NOMO-1 (cell line): Measurements from ENCODE around the gene CROCC.

Experiments
- DNase-seq, 2 experiments: peaks; one replicate each; lab custom pipeline; 2025; ENCODE audit not compliant: unreplicated experiment in 2 of 2; lab: John Stamatoyannopoulos, UW

The CROCC gene

DNA sequence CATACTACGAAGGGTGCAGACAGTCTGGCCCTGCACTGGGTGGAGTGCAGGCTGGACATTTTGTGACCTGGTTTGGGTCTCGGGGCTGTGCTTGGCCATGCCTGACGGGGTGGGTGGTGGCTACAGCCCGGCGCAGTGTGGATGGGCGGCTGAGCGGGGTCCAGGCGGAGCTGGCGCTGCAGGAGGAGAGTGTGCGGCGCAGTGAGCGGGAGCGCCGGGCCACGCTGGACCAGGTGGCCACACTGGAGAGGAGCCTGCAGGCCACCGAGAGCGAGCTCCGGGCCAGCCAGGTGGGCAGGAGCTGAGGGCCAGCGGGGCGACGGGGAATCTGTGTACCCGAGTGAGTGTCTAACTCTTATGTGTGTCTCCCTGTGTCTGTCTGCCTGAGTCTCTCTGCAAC, 44.6 kb downstream of the CROCC start:
- DNase-seq: no peak

DNA sequence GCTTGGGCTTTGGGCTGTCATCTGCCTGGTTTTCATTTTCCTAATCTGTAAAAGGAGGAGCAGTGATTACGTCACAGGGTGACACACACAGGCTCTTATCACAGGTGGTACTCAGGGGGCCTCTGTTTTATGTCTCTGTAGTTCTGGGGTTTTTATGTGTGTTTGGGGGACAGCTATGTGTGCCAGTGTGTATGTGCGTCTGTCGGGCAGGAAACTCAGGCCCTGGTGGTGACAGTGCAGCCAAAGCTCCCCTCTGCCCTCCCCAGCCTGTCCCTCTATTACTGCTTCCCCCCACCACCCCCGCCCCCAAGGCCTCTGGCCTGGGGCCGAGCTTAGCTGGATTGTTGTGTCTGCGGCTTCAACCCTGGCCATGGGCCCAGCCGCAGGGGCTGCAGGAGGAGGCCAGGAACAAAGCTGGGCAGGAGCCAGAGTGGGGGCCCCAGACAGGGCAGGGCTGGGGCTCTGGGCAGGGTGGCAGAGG, 45.4 kb downstream of the CROCC start:
- no peak for DNase-seq

GRCh38 chr1:16967962-16968361, 46.2 kb downstream of the CROCC start:
- no peak for DNase-seq

DNA sequence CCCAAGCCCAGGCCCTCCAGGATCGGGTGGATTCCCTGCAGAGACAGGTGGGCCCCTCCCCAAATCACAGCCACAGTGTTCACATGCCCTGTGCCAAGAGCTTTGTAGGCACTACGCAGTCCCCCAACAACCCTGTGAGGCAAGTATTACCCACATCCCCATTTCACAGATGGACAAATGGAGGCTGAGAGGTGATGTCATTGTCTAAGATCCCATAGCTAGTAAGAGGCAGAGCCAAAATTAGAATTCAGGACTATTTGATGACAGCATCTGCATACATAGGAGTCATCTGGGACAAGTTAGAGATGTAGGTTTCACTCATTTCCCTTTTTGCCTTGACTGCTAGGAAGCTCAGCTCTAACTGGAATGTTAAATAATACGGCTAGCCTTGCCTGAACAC, 46.6 kb downstream of the CROCC start:
- DNase-seq: no peak

- DNase-seq: no peak
Observed at GRCh38 chr1:16969057-16969611, 47.4 kb downstream of the CROCC start.

DNA sequence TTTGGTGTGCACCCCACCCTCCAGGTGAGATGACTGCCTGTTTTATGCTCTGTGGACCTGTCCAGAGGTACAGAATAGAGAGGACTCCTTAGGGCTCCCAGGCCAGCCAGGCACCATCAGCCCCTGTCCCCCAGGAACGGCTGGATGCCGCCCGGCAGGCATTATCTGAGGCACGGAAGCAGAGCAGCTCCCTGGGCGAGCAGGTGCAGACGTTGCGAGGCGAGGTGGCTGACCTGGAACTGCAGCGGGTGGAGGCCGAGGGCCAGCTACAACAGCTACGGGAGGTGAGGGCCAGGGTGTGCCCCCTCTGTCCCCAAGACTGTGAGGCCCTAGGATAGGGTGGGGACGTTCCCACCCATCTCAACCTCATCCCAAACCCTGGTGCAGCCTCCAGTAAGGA, 47.9 kb downstream of the CROCC start:
- no peak for DNase-seq

- DNase-seq: no peak
Observed at GRCh38 chr1:16970132-16970910, 48.6 kb downstream of the CROCC start.

GRCh38 chr1:16971341-16972188, 49.8 kb downstream of the CROCC start:
- no peak for DNase-seq

DNA sequence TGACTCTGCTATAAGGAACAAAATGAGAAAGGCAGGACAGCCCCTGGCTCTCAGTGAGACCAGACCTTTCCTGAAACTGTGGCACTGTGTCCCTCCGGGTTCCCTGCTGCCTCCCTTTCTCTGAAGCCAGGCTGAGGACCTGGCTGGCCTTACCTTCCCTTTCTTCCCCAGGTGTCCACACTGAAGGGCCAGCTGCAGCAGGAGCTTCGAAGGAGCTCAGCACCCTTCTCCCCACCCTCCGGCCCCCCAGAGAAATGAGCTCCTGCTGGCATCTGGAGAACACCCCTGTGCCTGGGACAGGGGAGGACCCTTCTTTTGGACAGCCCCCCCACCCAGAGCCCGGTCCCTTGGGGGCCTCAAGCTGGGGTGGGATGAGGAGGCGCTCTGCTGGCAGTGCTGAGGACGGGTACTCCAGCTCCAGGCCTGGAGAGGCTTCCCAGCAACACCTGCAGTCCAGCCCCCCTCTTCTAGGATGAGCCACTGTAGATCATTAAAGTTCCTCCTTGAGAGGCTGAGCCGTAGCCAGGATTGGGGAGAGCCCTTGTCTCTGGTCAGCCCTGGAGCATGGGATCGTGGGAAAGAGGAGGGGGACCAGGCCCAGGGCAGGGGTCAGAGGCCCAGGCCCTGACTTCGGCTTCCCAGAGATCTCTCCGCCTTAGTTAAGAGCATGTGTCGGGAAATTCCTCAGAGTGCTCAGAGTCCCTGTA, 50.6 kb downstream of the CROCC start:
- no peak for DNase-seq

GRCh38 chr1:16973215-16973614, 51.5 kb downstream of the CROCC start:
- DNase-seq: no peak

DNA sequence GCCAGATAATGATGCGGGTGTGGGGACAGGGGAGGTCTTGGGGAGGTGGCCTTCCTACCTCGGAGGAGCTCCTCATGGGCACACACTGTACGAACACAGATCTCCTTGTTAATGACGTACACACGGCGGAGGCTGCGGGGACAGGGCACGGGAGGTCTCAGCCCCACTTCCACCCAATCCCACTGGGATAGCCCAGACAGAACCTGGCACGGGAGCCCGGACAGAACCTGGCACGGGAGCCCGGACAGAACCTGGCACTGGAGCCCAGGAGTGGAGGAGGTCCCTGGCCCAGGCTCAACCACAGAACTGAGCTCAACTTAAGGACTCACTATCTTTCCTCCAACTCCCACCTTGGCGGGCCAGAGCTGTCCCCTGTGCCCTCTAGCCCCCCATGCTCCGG, 53.5 kb downstream of the CROCC start:
- no peak for DNase-seq

DNA sequence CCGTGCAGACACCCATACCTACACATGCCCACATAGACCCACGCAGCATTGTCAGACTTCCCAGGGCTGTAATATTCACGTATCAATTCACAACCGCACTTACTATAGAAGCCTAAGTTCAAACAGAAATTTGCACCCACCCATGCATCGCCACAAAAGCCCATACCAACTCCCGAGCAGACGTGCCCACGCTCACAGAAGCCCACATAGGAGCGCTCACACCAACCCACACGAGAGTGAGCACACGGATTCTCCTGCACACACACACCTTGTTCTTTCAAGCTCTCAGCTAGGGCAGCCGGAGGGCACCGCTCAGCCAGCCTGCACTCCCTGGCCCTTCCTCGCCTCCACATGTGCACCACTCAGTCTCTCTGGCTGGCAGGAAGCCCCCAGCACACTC, 54.1 kb downstream of the CROCC start:
- DNase-seq: no peak

- no peak for DNase-seq
Observed at GRCh38 chr1:16976966-16977365, 55.2 kb downstream of the CROCC start.

- no peak for DNase-seq
Observed at GRCh38 chr1:16977377-16977776, 55.6 kb downstream of the CROCC start.

DNA sequence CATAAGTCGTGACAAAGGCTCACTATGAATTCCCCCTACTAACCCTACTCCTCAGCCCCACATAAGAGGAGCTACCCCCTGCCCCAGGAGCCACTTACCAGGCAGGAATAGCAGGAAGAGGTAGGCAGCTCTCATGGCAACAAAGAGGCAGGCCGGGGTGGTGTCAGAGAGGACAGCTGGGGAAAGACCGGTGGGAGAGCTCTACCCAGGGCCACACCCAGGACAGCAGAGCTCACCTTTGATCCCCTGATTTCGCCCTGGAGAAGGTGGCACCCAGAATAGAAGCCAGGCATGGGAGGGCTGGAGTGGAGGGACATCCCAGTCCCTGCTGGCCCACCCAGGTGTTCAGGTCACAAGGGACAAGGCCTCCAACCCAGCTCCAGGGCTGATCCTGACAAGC, 56.4 kb downstream of the CROCC start:
- no peak for DNase-seq

DNA sequence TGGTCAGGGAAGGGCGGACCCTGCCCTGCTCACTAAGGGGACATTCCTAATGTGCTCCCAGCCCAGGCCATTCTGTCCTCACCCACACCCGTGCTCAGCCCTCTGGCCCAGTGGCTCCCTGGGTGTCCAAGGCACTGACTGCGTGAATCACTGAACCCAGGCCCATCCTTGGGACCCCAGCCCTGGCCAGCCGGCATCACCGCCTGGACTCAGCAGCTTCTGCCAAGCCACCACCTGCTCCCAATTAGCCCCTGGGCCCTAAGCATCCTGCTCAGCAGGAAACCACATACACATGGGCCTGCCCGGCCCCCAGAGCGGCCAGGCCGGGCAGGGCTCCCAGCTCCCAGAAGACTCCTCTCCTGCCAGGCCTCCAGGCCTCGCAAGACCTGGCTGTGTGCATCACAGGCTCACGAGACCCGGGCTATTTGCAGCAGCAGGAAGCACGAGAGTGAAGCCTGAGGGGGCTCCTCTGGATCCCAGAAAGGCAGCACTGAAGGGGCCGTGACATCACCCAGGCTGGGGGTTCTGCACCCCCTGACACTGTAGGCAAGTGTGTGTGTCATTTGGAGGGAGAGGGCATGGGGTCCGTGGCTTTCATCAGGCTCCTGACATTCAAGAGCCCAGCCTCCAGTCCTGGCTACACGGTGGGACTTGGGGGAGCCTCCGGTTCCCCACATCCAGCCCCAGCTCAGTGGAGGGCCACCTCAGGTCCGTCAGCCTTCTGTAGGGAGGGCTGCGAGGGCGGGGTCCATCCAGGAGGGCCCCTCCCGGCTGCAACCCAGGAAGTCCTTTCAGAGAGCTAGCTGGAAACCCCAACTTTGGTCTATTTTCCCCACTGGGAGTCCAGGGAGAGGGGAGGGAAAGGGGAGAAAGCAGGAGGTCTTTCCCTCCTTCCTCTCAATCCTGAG, 57.1 kb downstream of the CROCC start:
- no peak for DNase-seq

DNA sequence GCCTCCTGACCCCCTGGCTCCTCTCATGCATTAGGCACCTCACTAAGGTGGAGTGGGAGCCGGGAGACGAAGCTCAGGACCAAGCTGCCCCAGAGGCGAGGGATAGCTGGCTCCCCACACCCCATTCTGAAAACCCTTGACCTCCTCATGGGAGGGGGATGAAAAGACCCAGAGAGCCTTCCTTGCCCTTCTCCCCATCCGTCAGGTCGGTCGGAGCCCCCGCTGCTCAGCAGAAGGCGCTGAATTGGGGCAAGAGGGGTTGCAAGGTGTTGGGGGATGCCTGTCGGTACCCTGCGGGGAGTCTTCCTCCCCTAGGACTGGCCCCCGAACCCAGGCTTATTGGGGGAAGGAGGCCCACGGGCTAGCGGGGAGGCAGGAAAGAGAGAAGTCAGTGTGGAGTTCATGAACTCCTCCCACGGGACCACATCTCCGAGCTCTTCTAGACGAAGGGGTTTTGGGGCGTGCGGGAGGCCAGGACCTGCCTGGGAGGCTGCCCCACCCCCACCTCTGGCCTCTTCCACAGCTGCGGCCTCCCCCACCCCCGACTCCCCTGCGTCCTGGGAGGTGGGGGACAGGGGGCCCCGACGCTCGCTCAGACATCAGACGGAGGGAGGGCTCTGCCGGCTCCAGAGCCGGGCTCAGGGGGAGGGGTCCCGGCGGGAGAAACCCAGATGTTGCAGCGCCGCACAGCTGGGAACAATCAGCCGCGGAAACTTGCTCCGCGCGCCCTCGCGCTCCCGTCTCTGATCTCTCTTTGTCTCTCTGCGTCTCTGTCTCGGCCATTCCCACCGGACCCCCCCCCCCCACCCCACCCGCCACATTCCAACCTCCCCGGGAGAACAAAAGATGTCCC, 58.0 kb downstream of the CROCC start:
- no peak for DNase-seq

GRCh38 chr1:16980473-16981268, 58.9 kb downstream of the CROCC start, which contains the start of gene MFAP2:
Gene MFAP2, minus strand, starts transcription at chr1:16980620. Its CDS starts 2,347 bp downstream, at chr1:16978273.
- DNase-seq: no peak
